WTC11 (cell line): ENCODE data around the gene PKD2L1. TPM values are rescaled to one million over a fixed set of nuclear protein-coding genes. Genes with fewer than 3 reads are reported as not detected.
A peak's percentile ranks its signal among the peaks of the same experiment; 100 is the strongest.

Experiments used
- ATAC-seq: fragments of 200-7000 bp; cut with Tn5 transposase; 2 replicates; pipeline ENCODE4 v1.10.0; 2021; ENCODE audit warnings: mild to moderate bottlenecking, moderate library complexity
- CTCF ChIA-PET: fragments of 300-600 bp; sonication (Branson Sonifier 250); formaldehyde crosslinking; loops from one replicate; lab custom pipeline; 2021; ENCODE audit warnings: antibody characterized with exemption; lab: Charles Lee
- POLR2A ChIA-PET: fragments of 350-600 bp; sonication (Branson Sonifier 250); formaldehyde crosslinking; loops from one replicate; lab custom pipeline; 2021; ENCODE audit warnings: antibody characterized with exemption; lab: Charles Lee
- DNase-seq: peaks from one replicate; pipeline ENCODE4 v3.0.0; 2021; ENCODE audit warnings: low spot score
- H3K27ac Mint-ChIP-seq: 2 replicates; pipeline ENCODE4 v1.8.0; 2021; ENCODE audit warnings: mixed read lengths
- H3K27me3 Mint-ChIP-seq: 2 replicates; pipeline ENCODE4 v1.8.0; 2021; ENCODE audit warnings: low read depth, mild to moderate bottlenecking, moderate library complexity, mixed read lengths
- H3K36me3 Mint-ChIP-seq: 2 replicates; pipeline ENCODE4 v1.8.0; 2021; ENCODE audit warnings: mixed read lengths
- H3K4me1 Mint-ChIP-seq: 2 replicates; pipeline ENCODE4 v1.8.0; 2022; ENCODE audit warnings: mixed read lengths
- H3K4me3 Mint-ChIP-seq: 2 replicates; pipeline ENCODE4 v1.8.0; 2021; ENCODE audit warnings: mild to moderate bottlenecking, moderate library complexity, mixed read lengths
- H3K9me3 Mint-ChIP-seq: 2 replicates; pipeline ENCODE4 v1.8.0; 2021; ENCODE audit warnings: mixed read lengths
- ETV6 ChIP-seq: sonication (generic); formaldehyde crosslinking; IDR thresholded peaks from 2 replicates; pipeline ENCODE4 v1.8.1; 2022; ENCODE audit warnings: mild to moderate bottlenecking, missing genetic modification reagents
- FOXP4 ChIP-seq: sonication (generic); formaldehyde crosslinking; IDR thresholded peaks from 2 replicates; pipeline ENCODE4 v1.8.0; 2022; ENCODE audit warnings: mild to moderate bottlenecking, missing genetic modification reagents
- IRF1 ChIP-seq: sonication (generic); formaldehyde crosslinking; IDR thresholded peaks from 2 replicates; pipeline ENCODE4 v1.8.0; 2023; ENCODE audit warnings: missing genetic modification reagents
- MYBL2 ChIP-seq: sonication (generic); formaldehyde crosslinking; IDR thresholded peaks from 2 replicates; pipeline ENCODE4 v1.8.1; 2023; ENCODE audit warnings: mild to moderate bottlenecking, moderate library complexity, missing genetic modification reagents
- NFATC4 ChIP-seq: fragments of 250-450 bp; sonication (Bioruptor Pico); IDR thresholded peaks from 2 replicates; pipeline ENCODE4 v1.9.0; 2021; ENCODE audit warnings: mild to moderate bottlenecking
- RORB ChIP-seq: fragments of 250-450 bp; sonication (Bioruptor Pico); IDR thresholded peaks from 2 replicates; pipeline ENCODE4 v1.9.0; 2021; ENCODE audit warnings: mild to moderate bottlenecking
- SMAD4 ChIP-seq: sonication (generic); formaldehyde crosslinking; IDR thresholded peaks from 2 replicates; pipeline ENCODE4 v1.8.0; 2022; ENCODE audit warnings: mild to moderate bottlenecking, missing genetic modification reagents
- ZBTB21 ChIP-seq: sonication (generic); formaldehyde crosslinking; IDR thresholded peaks from 2 replicates; pipeline ENCODE4 v1.8.1; 2023; ENCODE audit warnings: mild to moderate bottlenecking, missing genetic modification reagents, borderline replicate concordance
- ZNF138 ChIP-seq: sonication (generic); formaldehyde crosslinking; conservative IDR thresholded peaks from 2 replicates; pipeline ENCODE4 v1.8.1; 2022; ENCODE audit warnings: mild to moderate bottlenecking, moderate library complexity, missing genetic modification reagents
- ZNF263 ChIP-seq: sonication (generic); formaldehyde crosslinking; IDR thresholded peaks from 2 replicates; pipeline ENCODE4 v1.8.1; 2022; ENCODE audit warnings: low read depth, mild to moderate bottlenecking, moderate library complexity, missing genetic modification reagents
- ZNF281 ChIP-seq: sonication (generic); formaldehyde crosslinking; IDR thresholded peaks from 2 replicates; pipeline ENCODE4 v1.8.0; 2023; ENCODE audit warnings: mild to moderate bottlenecking, missing genetic modification reagents
- ZNF317 ChIP-seq: sonication (generic); formaldehyde crosslinking; IDR thresholded peaks from 2 replicates; pipeline ENCODE4 v1.8.1; 2023; ENCODE audit warnings: low read depth, mild to moderate bottlenecking, moderate library complexity, missing genetic modification reagents, borderline replicate concordance
- ZNF532 ChIP-seq: fragments of 250-450 bp; sonication (Bioruptor Pico); IDR thresholded peaks from 2 replicates; pipeline ENCODE4 v1.9.0; 2021; ENCODE audit warnings: mild to moderate bottlenecking, borderline replicate concordance
- ZSCAN18 ChIP-seq: fragments of 250-450 bp; sonication (Bioruptor Pico); IDR thresholded peaks from 2 replicates; pipeline ENCODE4 v2.1.2; 2022; ENCODE audit warnings: mild to moderate bottlenecking, moderate library complexity
- total RNA-seq: library from RNA; stranded (reverse); gene quantifications from 3 replicates; pipeline ENCODE4 v1.2.3, GENCODE V29; 2021

PKD2L1 gene
- total RNA-seq, 1 experiment from 2014 or later: not detected

GRCh38 chr10:100345570-100346330, 15.7 kb upstream of the PKD2L1 start (continued):
- TF ChIP-seq FOXP4 (CRISPR knock-in tag) (no peak), ZNF281 (CRISPR knock-in tag) (no peak), ETV6 (CRISPR knock-in tag) (no peak; the same call in 1 of the 2 replicates), IRF1 (CRISPR knock-in tag) (no peak), ZSCAN18 (CRISPR knock-in tag) (no peak), RORB (CRISPR knock-in tag) (no peak), ZNF317 (CRISPR knock-in tag) (no peak)

- CTCF ChIA-PET: interaction anchor here (1.3 to 3.8 kb wide), 4 partner anchors 138 to 175 kb away, joined by 3 to 27 read pairs (median 18); partner anchors contain the start of gene SEC31B
- Mint-ChIP-seq H3K27ac (peak overlapping the region; percentile 7; the same call in 1 of the 2 replicates), H3K36me3 (peaks cover 18% of the 10 kb centered on the region), H3K4me3 (no peak overlapping the region), H3K9me3 (no peaks in the 10 kb centered on the region), H3K4me1 (peaks cover 58% of the 10 kb centered on the region), H3K27me3 (no peaks in the 10 kb centered on the region; the same call in 1 of the 2 replicates)
- ATAC-seq (no peak), DNase-seq (no peak)
- TF ChIP-seq ZNF532 (CRISPR knock-in tag) (no peak), SMAD4 (CRISPR knock-in tag) (no peak), NFATC4 (CRISPR knock-in tag) (no peak), ZBTB21 (no peak), ZNF263 (CRISPR knock-in tag) (no peak), MYBL2 (CRISPR knock-in tag) (no peak), ZNF138 (CRISPR knock-in tag) (no peak)
- POLR2A ChIA-PET: interaction anchor here (5.5 kb wide), 1 partner anchor 30 kb away, joined by 104 read pairs; no protein-coding TSS in a partner anchor
Observed at GRCh38 chr10:100344241-100344788, 14.3 kb upstream of the PKD2L1 start.
